Measurements from ENCODE around the gene MON1A. TPM values are rescaled to one million over a fixed set of nuclear protein-coding genes. Genes with fewer than 3 reads are reported as not detected.

The MON1A gene
- total and polyA plus RNA-seq, 4 donors, result 4.6 to 9.5 (median 8.2) TPM

GRCh38 chr3:49883998-49884397 lies 45.6 kb downstream of the MON1A start:
- no peak overlapping the region for H3K9ac ChIP-seq (ENCODE audit: low read depth in 1 of 2, low read length in 2 of 2)
- no peak for DNase-seq (ENCODE audit: low spot score)
- TF ChIP-seq YY1 (IDR thresholded peaks at IDR 0.05), result no peak
- no peak for TF ChIP-seq EGR1 (IDR thresholded peaks at IDR 0.05; ENCODE audit: low read depth in 2 of 2)
- no peak for TF ChIP-seq HNF4G (IDR thresholded peaks at IDR 0.05)
- TF ChIP-seq RXRA (IDR thresholded peaks at IDR 0.05), result no peak
- no peak for TF ChIP-seq TAF1 (conservative IDR thresholded peaks at IDR 0.05)
- TF ChIP-seq MAX (IDR thresholded peaks at IDR 0.05), result no peak
- no peak for TF ChIP-seq NR2F2 (IDR thresholded peaks at IDR 0.05)
- no peak for TF ChIP-seq FOXA1 (IDR thresholded peaks at IDR 0.05)
- TF ChIP-seq HNF4A (conservative IDR thresholded peaks at IDR 0.05), result no peak
- H3K4me1 ChIP-seq (ENCODE audit: control insufficient read depth in 4 of 4, insufficient read depth in 4 of 4, low read length in 3 of 4), result peaks cover 0 to 9% (median 0%) of the 10 kb centered on the region in 4 donors
- H3K4me3 ChIP-seq (ENCODE audit: low read depth in 1 of 3, low read length in 3 of 3), result no peak overlapping the region
- 96% methylated on average over 4 of the region's 4 CpGs for WGBS
- no peaks in the 10 kb centered on the region for H3K9me3 ChIP-seq (ENCODE audit: control insufficient read depth in 4 of 4, low read length in 3 of 4)
- H3K36me3 ChIP-seq (ENCODE audit: control insufficient read depth in 4 of 4, insufficient read depth in 3 of 4, low read depth in 1 of 4, low read length in 3 of 4), result no peaks in the 10 kb centered on the region
- no peak overlapping the region for H3K27ac ChIP-seq (ENCODE audit: low read depth in 1 of 2, low read length in 2 of 2)
- H3K27me3 ChIP-seq (ENCODE audit: control insufficient read depth in 4 of 4, insufficient read depth in 4 of 4, low read length in 3 of 4), result no peaks in the 10 kb centered on the region

GRCh38 chr3:49882166-49882565 lies 47.4 kb downstream of the MON1A start:
- Histone ChIP-seq H3K9me3 (ENCODE audit: control insufficient read depth in 4 of 4, low read length in 3 of 4) (no peaks in the 10 kb centered on the region), H3K4me3 (ENCODE audit: low read depth in 1 of 3, low read length in 3 of 3) (no peak overlapping the region), H3K36me3 (ENCODE audit: control insufficient read depth in 4 of 4, insufficient read depth in 3 of 4, low read depth in 1 of 4, low read length in 3 of 4) (no peaks in the 10 kb centered on the region), H3K27me3 (ENCODE audit: control insufficient read depth in 4 of 4, insufficient read depth in 4 of 4, low read length in 3 of 4) (no peaks in the 10 kb centered on the region), H3K9ac (ENCODE audit: low read depth in 1 of 2, low read length in 2 of 2) (no peak overlapping the region), H3K27ac (ENCODE audit: low read depth in 1 of 2, low read length in 2 of 2) (peak overlapping the region in 1 of 2 donors; percentile 7), H3K4me1 (ENCODE audit: control insufficient read depth in 4 of 4, insufficient read depth in 4 of 4, low read length in 3 of 4) (peaks cover 0 to 9% (median 0%) of the 10 kb centered on the region in 4 donors)
- 36% methylated on average over 6 of the region's 6 CpGs for WGBS
- DNase-seq (ENCODE audit: low spot score), result no peak
- TF ChIP-seq NR2F2 (IDR thresholded peaks at IDR 0.05) (peak; percentile 31), RAD21 (IDR thresholded peaks at IDR 0.05) (no peak), RXRA (IDR thresholded peaks at IDR 0.05) (peak; percentile 41 to 42)

- H3K9me3 ChIP-seq (ENCODE audit: control insufficient read depth in 4 of 4, low read length in 3 of 4), result no peaks in the 10 kb centered on the region
- H3K27me3 ChIP-seq (ENCODE audit: control insufficient read depth in 4 of 4, insufficient read depth in 4 of 4, low read length in 3 of 4), result no peaks in the 10 kb centered on the region
- TF ChIP-seq EGR1 (IDR thresholded peaks at IDR 0.05; ENCODE audit: low read depth in 2 of 2), result no peak
- peaks cover 0 to 9% (median 0%) of the 10 kb centered on the region in 4 donors for H3K4me1 ChIP-seq (ENCODE audit: control insufficient read depth in 4 of 4, insufficient read depth in 4 of 4, low read length in 3 of 4)
- WGBS, result 65% methylated on average over 6 of the region's 6 CpGs
- no peak overlapping the region for H3K9ac ChIP-seq (ENCODE audit: low read depth in 1 of 2, low read length in 2 of 2)
- no peak for DNase-seq (ENCODE audit: low spot score)
- no peak overlapping the region for H3K27ac ChIP-seq (ENCODE audit: low read depth in 1 of 2, low read length in 2 of 2)
- no peaks in the 10 kb centered on the region for H3K36me3 ChIP-seq (ENCODE audit: control insufficient read depth in 4 of 4, insufficient read depth in 3 of 4, low read depth in 1 of 4, low read length in 3 of 4)
- H3K4me3 ChIP-seq (ENCODE audit: low read depth in 1 of 3, low read length in 3 of 3), result no peak overlapping the region
Observed at GRCh38 chr3:49880581-49881315, 48.9 kb downstream of the MON1A start.

- H3K27me3 ChIP-seq (ENCODE audit: control insufficient read depth in 4 of 4, insufficient read depth in 4 of 4, low read length in 3 of 4), result no peaks in the 10 kb centered on the region
- H3K4me3 ChIP-seq (ENCODE audit: low read depth in 1 of 3, low read length in 3 of 3), result no peak overlapping the region
- H3K27ac ChIP-seq (ENCODE audit: low read depth in 1 of 2, low read length in 2 of 2), result no peak overlapping the region
- 85% methylated on average over 2 of the region's 2 CpGs for WGBS
- H3K4me1 ChIP-seq (ENCODE audit: control insufficient read depth in 4 of 4, insufficient read depth in 4 of 4, low read length in 3 of 4), result peaks cover 0 to 9% (median 0%) of the 10 kb centered on the region in 4 donors
- H3K9me3 ChIP-seq (ENCODE audit: control insufficient read depth in 4 of 4, low read length in 3 of 4), result no peaks in the 10 kb centered on the region
- H3K9ac ChIP-seq (ENCODE audit: low read depth in 1 of 2, low read length in 2 of 2), result no peak overlapping the region
- H3K36me3 ChIP-seq (ENCODE audit: control insufficient read depth in 4 of 4, insufficient read depth in 3 of 4, low read depth in 1 of 4, low read length in 3 of 4), result no peaks in the 10 kb centered on the region
- TF ChIP-seq ZBTB33 (IDR thresholded peaks at IDR 0.05) (no peak), HNF4G (IDR thresholded peaks at IDR 0.05) (no peak), MAX (IDR thresholded peaks at IDR 0.05) (no peak)
- no peak for DNase-seq (ENCODE audit: low spot score)
Observed at GRCh38 chr3:49879721-49880120, 49.9 kb downstream of the MON1A start.

Measured in liver (tissue), 9 donors.